Osteocyte (in vitro differentiated cells): ENCODE measurements around the gene HIRA. TPM values are rescaled to one million over a fixed set of nuclear protein-coding genes. Genes with fewer than 3 reads are reported as not detected.

ENCODE experiments used
- DNase-seq: peaks from one replicate; pipeline ENCODE4 v3.0.0; 2021; ENCODE audit warnings: mixed read lengths; ENCODE audit not compliant: unreplicated experiment; ENCODE audit errors: extremely low spot score
- H3K27ac Mint-ChIP-seq: one replicate; pipeline ENCODE4 v1.8.0; 2021; ENCODE audit warnings: mild to moderate bottlenecking, mixed read lengths; ENCODE audit not compliant: unreplicated experiment
- H3K27me3 Mint-ChIP-seq: one replicate; pipeline ENCODE4 v1.8.0; 2021; ENCODE audit warnings: mixed read lengths; ENCODE audit not compliant: unreplicated experiment
- H3K36me3 Mint-ChIP-seq: one replicate; pipeline ENCODE4 v1.8.0; 2021; ENCODE audit warnings: mixed read lengths; ENCODE audit not compliant: unreplicated experiment
- H3K4me1 Mint-ChIP-seq: one replicate; pipeline ENCODE4 v1.8.0; 2021; ENCODE audit warnings: mixed read lengths; ENCODE audit not compliant: unreplicated experiment
- H3K4me3 Mint-ChIP-seq: one replicate; pipeline ENCODE4 v1.8.0; 2021; ENCODE audit warnings: mild to moderate bottlenecking, moderate library complexity, mixed read lengths; ENCODE audit not compliant: unreplicated experiment
- H3K9me3 Mint-ChIP-seq: one replicate; pipeline ENCODE4 v1.8.0; 2021; ENCODE audit warnings: mixed read lengths; ENCODE audit not compliant: unreplicated experiment
- CTCF ChIP-seq: fragments of 200-600 bp; sonication (generic); IDR thresholded peaks from 2 replicates; pipeline ENCODE4 v1.5.0; 2021; ENCODE audit warnings: antibody characterized with exemption, mild to moderate bottlenecking, moderate library complexity
- total RNA-seq: library from RNA; stranded (reverse); gene quantifications from 2 replicates; pipeline ENCODE4 v1.2.1, GENCODE V29; 2021

HIRA gene
- total RNA-seq, 1 donor from 2014 or later: 33.2 TPM

- no peaks in the 10 kb centered on the region for H3K4me1 Mint-ChIP-seq
- no peak overlapping the region for H3K27ac Mint-ChIP-seq
- peaks cover 67% of the 10 kb centered on the region for H3K36me3 Mint-ChIP-seq
These were observed 84.8 kb downstream of the HIRA start for GRCh38 chr22:19346677-19347265.

GRCh38 chr22:19344420-19344819, 87.1 kb downstream of the HIRA start:
- no peaks in the 10 kb centered on the region for H3K27me3 Mint-ChIP-seq
- no peak overlapping the region for H3K27ac Mint-ChIP-seq
- H3K9me3 Mint-ChIP-seq: peaks cover 11% of the 10 kb centered on the region
- no peaks in the 10 kb centered on the region for H3K4me1 Mint-ChIP-seq
- DNase-seq: no peak
- TF ChIP-seq CTCF: no peak
- H3K4me3 Mint-ChIP-seq: no peak overlapping the region
- peaks cover 68% of the 10 kb centered on the region for H3K36me3 Mint-ChIP-seq

More at GRCh38 chr22:19346677-19347265, 84.8 kb downstream of the HIRA start:
- H3K4me3 Mint-ChIP-seq: no peak overlapping the region
- DNase-seq: no peak
- TF ChIP-seq CTCF: no peak
- H3K27me3 Mint-ChIP-seq: no peaks in the 10 kb centered on the region
- no peaks in the 10 kb centered on the region for H3K9me3 Mint-ChIP-seq

- no peaks in the 10 kb centered on the region for H3K27me3 Mint-ChIP-seq
- TF ChIP-seq CTCF: no peak
- DNase-seq: no peak
- H3K9me3 Mint-ChIP-seq: peaks cover 18% of the 10 kb centered on the region
- H3K27ac Mint-ChIP-seq: no peak overlapping the region
- H3K4me1 Mint-ChIP-seq: no peaks in the 10 kb centered on the region
- no peak overlapping the region for H3K4me3 Mint-ChIP-seq
- H3K36me3 Mint-ChIP-seq: peaks cover 71% of the 10 kb centered on the region
These were observed 88.1 kb downstream of the HIRA start for GRCh38 chr22:19343470-19343869.

- Mint-ChIP-seq H3K27me3 (no peaks in the 10 kb centered on the region), H3K4me1 (no peaks in the 10 kb centered on the region), H3K36me3 (peaks cover 83% of the 10 kb centered on the region), H3K9me3 (peaks cover 25% of the 10 kb centered on the region), H3K27ac (no peak overlapping the region), H3K4me3 (no peak overlapping the region)
- no peak for TF ChIP-seq CTCF
- DNase-seq: no peak
These were observed 90.0 kb downstream of the HIRA start for GRCh38 chr22:19341500-19341899.

- no peaks in the 10 kb centered on the region for H3K4me1 Mint-ChIP-seq
- H3K27me3 Mint-ChIP-seq: no peaks in the 10 kb centered on the region
- no peak for DNase-seq
- peaks cover 49% of the 10 kb centered on the region for H3K9me3 Mint-ChIP-seq
- H3K4me3 Mint-ChIP-seq: no peak overlapping the region
- no peak overlapping the region for H3K27ac Mint-ChIP-seq
- TF ChIP-seq CTCF: no peak
- H3K36me3 Mint-ChIP-seq: peaks cover 85% of the 10 kb centered on the region
These were observed 94.4 kb downstream of the HIRA start for GRCh38 chr22:19337137-19337536.
